Gastrocnemius medialis (tissue), 4 donors: ENCODE measurements around the gene CISD1. TPM values are rescaled to one million over a fixed set of nuclear protein-coding genes. Genes with fewer than 3 reads are reported as not detected.

Source experiments
- ATAC-seq, 2 donors: fragments of 150-250 bp; one replicate each; pipeline ENCODE4 v1.9.1; 2016
- DNase-seq, 2 donors: peaks; one replicate each; pipeline ENCODE4 v3.0.0-alpha.2; 2019
- H3K27ac ChIP-seq, 4 donors: fragments of 200-600 bp; sonication (generic); 1 replicate in 1 of 4; 2 replicates in 3 of 4; pipeline ENCODE4 v1.5.1; 2016 to 2018; ENCODE audit warnings: mild to moderate bottlenecking in 2 of 4, moderate library complexity in 1 of 4
- H3K27me3 ChIP-seq, 3 donors: fragments of 200-600 bp; sonication (generic) in 2 of 3; 1 replicate in 1 of 3; 2 replicates in 2 of 3; pipeline versions ENCODE4 v1.5.1 to v1.6.0; 2016 to 2019; ENCODE audit warnings: mild to moderate bottlenecking in 1 of 3, moderate library complexity in 1 of 3
- H3K36me3 ChIP-seq, 2 donors: fragments of 200-600 bp; sonication (generic) in 1 of 2; one replicate each; pipeline ENCODE4 v1.5.1; 2017 to 2018
- H3K4me1 ChIP-seq, 2 donors: fragments of 200-600 bp; sonication (generic) in 1 of 2; one replicate each; pipeline ENCODE4 v1.5.1; 2016 to 2017; ENCODE audit warnings: mild to moderate bottlenecking in 2 of 2
- H3K4me3 ChIP-seq, 4 donors: fragments of 200-600 bp; sonication (generic) in 3 of 4; 1 replicate in 1 of 4; 2 replicates in 3 of 4; pipeline ENCODE4 v1.5.1; 2016 to 2019; ENCODE audit warnings: mild to moderate bottlenecking in 2 of 4
- H3K9me3 ChIP-seq, 3 donors: fragments of 200-600 bp; sonication (generic) in 2 of 3; 1 replicate in 1 of 3; 2 replicates in 2 of 3; pipeline ENCODE4 v1.5.1; 2016 to 2019
- POLR2A ChIP-seq, 2 donors: fragments of 450-650 bp; IDR thresholded peaks; one replicate each; pipeline ENCODE4 v1.6.1; 2017; ENCODE audit warnings: antibody characterized with exemption in 2 of 2, mild to moderate bottlenecking in 2 of 2, moderate library complexity in 2 of 2
- in situ Hi-C, 4 donors: fragments of 200-750 bp; cut with MboI; loops; one replicate each; pipeline versions ENCODE4 v1.15.0 to v1.8.0; 2017; ENCODE audit warnings: low sequenced_read_pairs in 4 of 4
- intact Hi-C: fragments of 100-400 bp; cut with DNase I; formaldehyde crosslinking; loops from one replicate; pipeline ENCODE4 v1.15.1; 2023; ENCODE audit warnings: low total_unique reads
- total RNA-seq, 4 donors: library from RNA; depleted of rRNA; stranded (reverse); fragments of >200 nt; gene quantifications; one replicate each; pipeline versions ENCODE4 v1.1.0 to v1.2.3, GENCODE V29; 2016
- TF ChIP-seq, protein P1 (sequence below), 5 experiments: fragments of 450-650 bp in 3 of 5; fragments of 200-600 bp in 2 of 5; sonication (generic) in 2 of 5; IDR thresholded peaks in 4 of 5; conservative IDR thresholded peaks in 1 of 5; 1 replicate in 4 of 5; 2 replicates in 1 of 5; pipeline ENCODE4 v1.5.1; 2016 to 2019; ENCODE audit warnings: antibody characterized with exemption in 5 of 5, mild to moderate bottlenecking in 3 of 5, moderate library complexity in 3 of 5

The CISD1 gene
- total RNA-seq, 4 donors from 2014 or later: 54.4 to 90.2 (median 71.1) TPM

DNA sequence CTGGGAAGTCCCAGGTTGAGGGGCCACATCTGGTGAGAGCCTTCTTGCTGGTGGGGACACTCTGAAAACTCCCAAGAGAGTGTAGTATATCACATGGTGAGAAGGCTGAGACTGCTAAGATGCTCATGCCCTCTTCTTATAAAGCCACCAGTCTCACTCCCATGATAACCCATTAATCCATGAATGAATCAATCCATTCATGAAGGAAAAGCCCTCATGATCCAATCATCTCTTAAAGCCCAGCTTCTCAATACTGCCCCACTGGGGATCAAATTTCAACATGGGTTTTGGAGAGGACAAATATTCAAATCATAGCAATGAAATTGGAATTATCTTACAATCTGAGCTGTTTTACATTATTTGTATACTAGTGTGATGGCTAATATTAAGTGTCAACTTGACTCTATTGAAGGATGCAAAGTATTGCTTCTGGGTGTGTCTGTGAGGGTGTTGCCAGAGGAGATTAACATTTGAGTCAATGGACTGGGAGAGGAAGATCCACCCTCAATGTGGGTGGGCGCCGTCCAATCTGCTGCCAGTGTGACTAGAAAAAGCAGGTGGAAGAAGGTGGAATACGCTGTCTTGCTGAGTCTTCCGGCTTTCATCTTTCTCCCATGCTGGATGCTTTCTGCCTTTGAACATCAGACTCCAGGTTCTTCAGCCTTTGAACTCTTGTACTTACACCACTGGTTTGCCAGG is 51.5 kb downstream of the CISD1 start:
- intact Hi-C loops (no loop called here), in situ Hi-C loops (loop anchor here in 2 of 4 donors (10.0 kb wide), 2 partner anchors 54 to 64 kb away; partner anchors contain the start of gene TFAM (in 1 of the 2))
- Histone ChIP-seq H3K27me3 (no peaks in the 10 kb centered on the region), H3K36me3 (no peaks in the 10 kb centered on the region), H3K9me3 (no peaks in the 10 kb centered on the region), H3K4me1 (no peaks in the 10 kb centered on the region), H3K4me3 (no peak overlapping the region), H3K27ac (no peak overlapping the region)
- ATAC-seq: no peak
- TF ChIP-seq, protein P1, sequence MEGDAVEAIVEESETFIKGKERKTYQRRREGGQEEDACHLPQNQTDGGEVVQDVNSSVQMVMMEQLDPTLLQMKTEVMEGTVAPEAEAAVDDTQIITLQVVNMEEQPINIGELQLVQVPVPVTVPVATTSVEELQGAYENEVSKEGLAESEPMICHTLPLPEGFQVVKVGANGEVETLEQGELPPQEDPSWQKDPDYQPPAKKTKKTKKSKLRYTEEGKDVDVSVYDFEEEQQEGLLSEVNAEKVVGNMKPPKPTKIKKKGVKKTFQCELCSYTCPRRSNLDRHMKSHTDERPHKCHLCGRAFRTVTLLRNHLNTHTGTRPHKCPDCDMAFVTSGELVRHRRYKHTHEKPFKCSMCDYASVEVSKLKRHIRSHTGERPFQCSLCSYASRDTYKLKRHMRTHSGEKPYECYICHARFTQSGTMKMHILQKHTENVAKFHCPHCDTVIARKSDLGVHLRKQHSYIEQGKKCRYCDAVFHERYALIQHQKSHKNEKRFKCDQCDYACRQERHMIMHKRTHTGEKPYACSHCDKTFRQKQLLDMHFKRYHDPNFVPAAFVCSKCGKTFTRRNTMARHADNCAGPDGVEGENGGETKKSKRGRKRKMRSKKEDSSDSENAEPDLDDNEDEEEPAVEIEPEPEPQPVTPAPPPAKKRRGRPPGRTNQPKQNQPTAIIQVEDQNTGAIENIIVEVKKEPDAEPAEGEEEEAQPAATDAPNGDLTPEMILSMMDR (IDR thresholded peaks at IDR 0.05 in 4 of 5, conservative IDR thresholded peaks at IDR 0.05 in 1 of 5): no peak
- TF ChIP-seq POLR2A (IDR thresholded peaks at IDR 0.05): no peak
- DNase-seq: no peak

DNA sequence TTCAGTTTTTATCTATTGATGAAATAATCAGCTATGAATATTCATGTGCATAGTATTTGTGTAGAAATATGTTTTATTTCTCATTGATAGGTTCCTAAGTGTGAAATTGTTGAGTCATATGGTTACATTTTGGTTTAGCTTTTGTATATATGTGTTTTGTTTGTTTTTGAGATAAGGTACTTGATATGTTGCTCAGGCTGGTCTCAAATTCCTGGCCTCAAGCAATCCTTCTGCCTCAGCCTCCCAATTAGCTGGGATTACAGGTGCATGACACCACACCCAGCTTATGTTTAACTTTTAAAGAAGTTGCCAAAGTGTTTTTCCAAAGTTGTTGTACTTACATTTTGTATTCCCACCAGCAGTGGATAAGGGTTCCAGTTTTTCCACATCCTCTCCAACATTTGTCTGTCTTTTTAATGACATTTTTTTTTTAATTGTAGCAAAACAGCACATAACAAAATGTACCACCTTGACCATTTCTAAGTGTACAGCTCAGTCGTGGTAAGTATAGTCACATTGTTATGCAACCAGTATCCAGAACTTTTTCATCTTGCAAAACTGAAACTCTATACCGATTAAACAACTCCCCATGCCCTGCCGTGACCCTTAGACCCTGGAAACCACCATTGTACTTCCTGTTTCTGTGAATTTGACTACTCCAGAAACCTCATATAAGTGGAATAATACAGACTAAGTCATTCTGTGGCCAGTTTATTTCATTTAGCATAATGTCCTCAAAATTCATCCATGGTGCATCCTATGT is 53.3 kb downstream of the CISD1 start:
- in situ Hi-C loops: loop anchor here in 2 of 4 donors (10.0 kb wide), 2 partner anchors 53 to 63 kb away; partner anchors contain the start of gene TFAM (in 1 of the 2)
- Histone ChIP-seq H3K9me3 (no peaks in the 10 kb centered on the region), H3K36me3 (no peaks in the 10 kb centered on the region), H3K4me3 (no peak overlapping the region), H3K27me3 (peaks cover 0 to 2% (median 0%) of the 10 kb centered on the region in 3 donors), H3K4me1 (no peaks in the 10 kb centered on the region), H3K27ac (peak overlapping the region in 3 of 4 donors; percentile 57 to 61 (median 58))
- TF ChIP-seq POLR2A (IDR thresholded peaks at IDR 0.05): no peak
- TF ChIP-seq, protein P1 (IDR thresholded peaks at IDR 0.05 in 4 of 5, conservative IDR thresholded peaks at IDR 0.05 in 1 of 5): no peak
- intact Hi-C loops: no loop called here
- peak; percentile 11 to 48 for DNase-seq
- ATAC-seq: peak; percentile 80 to 94

DNA sequence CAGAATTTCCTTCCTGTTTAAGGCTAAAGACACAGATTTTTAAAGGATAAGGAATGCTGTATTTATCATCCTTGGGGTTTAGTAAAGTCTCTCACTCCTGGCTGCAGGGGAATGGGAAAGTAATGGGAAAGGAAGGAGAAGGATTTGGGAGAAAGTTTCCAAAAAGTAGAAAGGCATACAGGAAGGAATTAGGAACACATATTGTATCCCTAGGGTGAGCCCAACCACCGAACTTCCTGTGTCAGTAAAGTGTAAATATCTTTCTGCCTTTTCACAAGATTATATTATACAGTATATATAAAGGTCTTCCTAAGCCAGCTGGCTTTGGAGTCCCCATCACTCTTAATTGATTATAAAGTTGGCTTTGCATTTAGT is 53.9 kb downstream of the CISD1 start:
- TF ChIP-seq POLR2A (IDR thresholded peaks at IDR 0.05): no peak
- TF ChIP-seq, protein P1 (IDR thresholded peaks at IDR 0.05 in 4 of 5, conservative IDR thresholded peaks at IDR 0.05 in 1 of 5): no peak
- intact Hi-C loops: no loop called here
- no peak for ATAC-seq
- Histone ChIP-seq H3K27ac (peak overlapping the region in 3 of 4 donors; percentile 57 to 61 (median 58)), H3K36me3 (no peaks in the 10 kb centered on the region), H3K27me3 (peaks cover 0 to 2% (median 0%) of the 10 kb centered on the region in 3 donors), H3K4me1 (no peaks in the 10 kb centered on the region), H3K4me3 (no peak overlapping the region), H3K9me3 (no peaks in the 10 kb centered on the region)
- DNase-seq: no peak
- in situ Hi-C loops: loop anchor here in 2 of 4 donors (10.0 kb wide), 2 partner anchors 52 to 62 kb away; partner anchors contain the start of gene TFAM (in 1 of the 2)

DNA sequence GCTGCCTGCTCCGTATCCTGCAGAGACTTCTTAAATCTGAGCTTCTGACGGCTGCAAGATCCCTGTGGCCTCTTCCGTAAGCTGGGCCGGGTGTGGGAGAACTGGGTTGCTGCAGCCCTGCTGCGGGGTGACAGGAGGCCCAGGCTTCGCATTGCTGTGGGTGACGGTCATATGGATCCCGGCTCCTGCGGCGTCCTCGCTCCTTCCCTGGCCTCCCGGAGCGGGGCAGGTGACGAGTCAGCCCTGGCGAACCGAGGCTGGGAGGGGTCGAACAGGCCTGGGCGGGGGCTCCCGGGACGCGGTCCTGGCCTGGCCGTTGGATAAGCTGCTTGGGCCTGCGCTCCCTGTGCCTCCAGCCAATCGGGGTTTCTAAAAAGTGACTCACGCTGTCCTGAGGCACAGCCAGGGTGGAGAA is 58.0 kb downstream of the CISD1 start:
- Histone ChIP-seq H3K27me3 (peaks cover 0 to 2% (median 0%) of the 10 kb centered on the region in 3 donors), H3K4me1 (no peaks in the 10 kb centered on the region), H3K27ac (no peak overlapping the region), H3K36me3 (no peaks in the 10 kb centered on the region), H3K4me3 (peak overlapping the region in 1 of 4 donors; percentile 24), H3K9me3 (no peaks in the 10 kb centered on the region)
- ATAC-seq: peak in 1 of 2 donors; percentile 38
- DNase-seq: peak; percentile 5 to 23
- in situ Hi-C loops: loop anchor here in 2 of 4 donors (10.0 kb wide), 2 partner anchors 48 to 58 kb away; partner anchors contain the start of gene TFAM (in 1 of the 2)
- TF ChIP-seq, protein P1 (IDR thresholded peaks at IDR 0.05 in 4 of 5, conservative IDR thresholded peaks at IDR 0.05 in 1 of 5): no peak
- TF ChIP-seq POLR2A (IDR thresholded peaks at IDR 0.05): no peak
- intact Hi-C loops: no loop called here
